Measurements from ENCODE around the gene PUM1.
"Not testable (repeated sequence)": the region's sequence is repeated elsewhere in the genome, so short reads cannot be mapped to it uniquely, and the experiment has no call there.

PUM1 gene

DNA sequence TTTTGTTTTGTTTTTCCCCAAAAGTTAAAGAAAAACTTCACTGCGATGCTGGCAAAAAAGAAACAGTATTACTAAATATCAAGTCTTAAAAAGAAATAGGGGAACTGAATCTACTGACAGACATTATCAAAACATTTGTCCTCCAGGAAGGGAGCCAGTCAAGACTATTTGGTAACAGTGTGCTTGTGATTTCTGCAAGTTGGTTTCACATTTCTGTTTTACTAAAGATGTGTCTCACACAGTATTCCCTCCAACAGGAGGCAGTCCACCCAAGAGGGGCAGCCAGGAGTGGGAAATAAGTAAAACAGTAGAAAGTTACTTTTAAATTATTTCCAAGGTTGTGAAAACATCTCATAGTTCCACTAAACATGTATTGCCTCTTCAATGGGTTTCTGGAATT, 82.6 kb downstream of the PUM1 start:
- TF ChIP-seq POLR2AphosphoS5 (IDR thresholded peaks at IDR 0.05; ENCODE audit: low read depth, low read length) (no peak), TAF1 (IDR thresholded peaks at IDR 0.05; ENCODE audit: borderline replicate concordance, low read depth, low read length) (no peak), POLR2A (IDR thresholded peaks at IDR 0.05; ENCODE audit: low read depth, low read length) (no peak)
- FAIRE-seq, result no peak
- no peak for DNase-seq (ENCODE audit: insufficient read length)

DNA sequence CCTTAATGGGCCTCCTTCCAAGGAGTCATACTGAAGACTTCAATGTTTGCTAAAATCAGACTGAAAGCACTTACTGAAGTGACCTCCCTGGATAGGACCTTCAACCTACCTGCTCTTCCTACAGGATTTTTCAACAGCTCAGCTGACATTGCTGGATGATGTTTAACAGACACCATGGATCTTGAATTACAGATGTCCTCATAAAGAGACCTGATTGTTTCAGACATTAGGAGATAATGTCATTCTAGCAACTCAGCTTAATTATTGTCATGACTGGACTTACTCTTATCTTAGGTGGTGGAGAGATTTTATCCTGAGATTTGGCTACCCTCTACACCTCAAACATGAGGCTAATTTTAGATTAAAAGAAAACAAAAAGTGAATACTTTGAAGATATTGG, 83.1 kb downstream of the PUM1 start:
- FAIRE-seq, result no peak
- no peak for TF ChIP-seq POLR2A (IDR thresholded peaks at IDR 0.05; ENCODE audit: low read depth, low read length)
- TF ChIP-seq POLR2AphosphoS5 (IDR thresholded peaks at IDR 0.05; ENCODE audit: low read depth, low read length), result no peak
- TF ChIP-seq TAF1 (IDR thresholded peaks at IDR 0.05; ENCODE audit: borderline replicate concordance, low read depth, low read length), result no peak
- DNase-seq (ENCODE audit: insufficient read length), result no peak

DNA sequence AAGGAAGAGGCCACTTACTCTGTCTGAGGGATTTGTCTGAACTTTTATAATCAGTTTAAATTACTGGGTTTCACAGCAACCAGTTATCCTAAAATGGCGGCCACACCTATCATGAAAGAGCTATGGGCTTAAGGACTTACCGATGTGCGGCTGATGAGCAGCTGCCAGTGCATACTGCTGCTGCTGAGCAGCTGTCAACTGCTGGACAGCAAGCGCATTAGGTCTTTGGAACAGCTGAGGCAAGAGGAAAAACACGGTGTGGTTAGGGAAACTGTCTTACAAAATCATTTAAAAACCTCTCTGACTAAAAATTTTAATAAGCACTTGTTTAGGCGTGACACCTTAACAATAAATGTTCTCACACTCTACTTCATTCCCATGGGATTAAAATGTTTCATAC, 84.3 kb downstream of the PUM1 start:
- DNase-seq (ENCODE audit: insufficient read length) (no peak), FAIRE-seq (no peak)
- TF ChIP-seq TAF1 (IDR thresholded peaks at IDR 0.05; ENCODE audit: borderline replicate concordance, low read depth, low read length) (no peak), POLR2A (IDR thresholded peaks at IDR 0.05; ENCODE audit: low read depth, low read length) (no peak), POLR2AphosphoS5 (IDR thresholded peaks at IDR 0.05; ENCODE audit: low read depth, low read length) (no peak)

DNA sequence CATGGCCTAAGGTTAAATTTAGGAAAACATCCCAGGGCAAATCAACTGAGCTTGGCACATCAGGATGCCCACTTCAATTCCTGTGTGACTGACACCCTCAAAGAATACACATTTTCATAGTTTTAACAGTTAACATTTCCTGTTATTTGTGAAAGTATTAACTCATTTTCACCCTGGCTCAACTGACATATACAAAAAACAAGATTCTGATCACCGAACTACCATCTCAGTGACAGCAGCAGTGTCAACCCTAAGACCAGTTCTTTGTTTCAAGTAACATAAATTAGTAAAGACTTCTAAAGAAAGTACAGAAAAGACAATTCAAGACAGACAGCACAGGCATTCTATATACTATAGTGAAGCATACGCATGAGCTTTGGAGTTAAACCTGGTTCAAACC, 88.0 kb downstream of the PUM1 start:
- FAIRE-seq, result peak; percentile 9
- no peak for TF ChIP-seq POLR2AphosphoS5 (IDR thresholded peaks at IDR 0.05; ENCODE audit: low read depth, low read length)
- no peak for TF ChIP-seq TAF1 (IDR thresholded peaks at IDR 0.05; ENCODE audit: borderline replicate concordance, low read depth, low read length)
- TF ChIP-seq POLR2A (IDR thresholded peaks at IDR 0.05; ENCODE audit: low read depth, low read length), result no peak
- DNase-seq (ENCODE audit: insufficient read length), result no peak

DNA sequence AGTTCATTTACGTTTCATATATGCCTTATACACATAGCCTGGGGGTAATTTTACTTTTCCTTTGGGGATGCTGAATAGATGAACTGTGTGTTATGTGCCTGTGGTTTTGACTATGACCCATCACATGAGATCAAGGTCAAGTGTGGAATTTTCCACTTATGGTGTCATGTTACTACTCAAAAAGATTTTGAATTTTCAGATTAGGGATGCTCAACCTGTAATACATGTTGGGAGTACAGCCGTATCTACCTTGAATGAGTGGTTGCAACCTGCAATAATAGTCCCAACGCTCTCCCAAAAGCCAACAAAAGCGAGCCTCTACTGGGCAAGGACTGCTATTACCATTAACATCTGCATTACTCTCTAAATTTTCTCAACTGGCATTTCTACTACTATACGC, 88.4 kb downstream of the PUM1 start:
- FAIRE-seq, result peak; percentile 21
- TF ChIP-seq TAF1 (IDR thresholded peaks at IDR 0.05; ENCODE audit: borderline replicate concordance, low read depth, low read length) (no peak), POLR2A (IDR thresholded peaks at IDR 0.05; ENCODE audit: low read depth, low read length) (no peak), POLR2AphosphoS5 (IDR thresholded peaks at IDR 0.05; ENCODE audit: low read depth, low read length) (no peak)
- DNase-seq (ENCODE audit: insufficient read length), result no peak

DNA sequence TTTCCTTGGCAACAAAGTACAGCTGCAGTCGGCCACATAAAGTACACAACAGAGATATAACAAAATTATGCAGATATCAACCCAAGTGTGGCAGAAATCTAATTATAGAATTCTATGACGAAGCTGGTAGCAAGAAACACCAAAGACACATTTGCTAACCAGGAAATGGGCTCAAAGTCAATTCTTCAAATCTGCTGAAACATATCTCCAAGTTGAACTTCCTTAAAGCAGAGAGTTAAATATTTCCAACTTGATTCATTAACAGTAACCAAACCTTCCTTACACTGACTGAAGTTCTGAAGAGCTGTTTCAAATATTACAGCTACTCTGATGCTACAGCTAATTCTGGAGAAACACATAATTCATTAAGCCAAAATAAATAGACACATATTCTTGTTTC, 89.4 kb downstream of the PUM1 start:
- DNase-seq (ENCODE audit: insufficient read length) (no peak), FAIRE-seq (no peak)
- TF ChIP-seq TAF1 (IDR thresholded peaks at IDR 0.05; ENCODE audit: borderline replicate concordance, low read depth, low read length) (no peak), POLR2A (IDR thresholded peaks at IDR 0.05; ENCODE audit: low read depth, low read length) (no peak), POLR2AphosphoS5 (IDR thresholded peaks at IDR 0.05; ENCODE audit: low read depth, low read length) (no peak)

DNA sequence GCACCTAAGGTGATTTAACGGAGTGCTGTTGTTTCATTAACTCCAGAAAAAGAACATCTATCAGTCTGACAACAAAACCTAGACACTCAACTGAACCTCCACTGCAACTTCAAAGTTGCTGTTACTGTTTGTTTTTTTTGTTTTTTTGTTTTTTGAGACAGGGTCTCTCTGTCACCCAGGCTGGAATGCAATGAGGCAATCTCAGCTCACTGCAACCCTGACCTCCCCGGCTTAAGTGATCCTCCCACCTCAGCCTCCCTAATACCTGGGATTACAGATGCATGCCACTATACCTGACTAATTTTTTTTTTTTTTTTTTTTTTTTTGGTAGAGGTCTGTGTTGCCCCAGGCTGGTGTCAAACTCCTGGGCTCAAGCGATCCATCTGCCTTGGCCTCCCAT, 90.3 kb downstream of the PUM1 start:
- TF ChIP-seq POLR2A (IDR thresholded peaks at IDR 0.05; ENCODE audit: low read depth, low read length), result no peak
- TF ChIP-seq POLR2AphosphoS5 (IDR thresholded peaks at IDR 0.05; ENCODE audit: low read depth, low read length), result no peak
- no peak for TF ChIP-seq TAF1 (IDR thresholded peaks at IDR 0.05; ENCODE audit: borderline replicate concordance, low read depth, low read length)
- FAIRE-seq (no peak), DNase-seq (ENCODE audit: insufficient read length) (no peak)

DNA sequence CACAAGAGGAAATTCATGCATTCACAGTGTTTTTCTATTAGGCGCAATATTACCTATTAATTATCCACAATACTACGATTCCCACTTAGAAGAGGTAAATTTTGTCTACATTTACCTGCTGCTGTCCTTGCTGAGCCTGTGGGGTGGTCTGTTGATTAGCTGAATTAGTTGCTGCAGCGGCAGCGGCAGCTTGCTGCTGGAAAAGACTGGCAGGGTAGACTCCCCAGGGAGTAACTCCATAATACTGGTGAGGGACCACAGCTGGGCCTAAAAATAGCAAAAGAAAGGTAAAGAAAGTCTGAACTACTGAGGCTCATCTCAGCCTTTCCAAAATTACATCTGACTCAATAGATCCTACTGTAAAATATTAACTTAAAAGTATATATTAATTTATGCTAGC, 91.0 kb downstream of the PUM1 start:
- TF ChIP-seq POLR2A (IDR thresholded peaks at IDR 0.05; ENCODE audit: low read depth, low read length), result no peak
- no peak for TF ChIP-seq POLR2AphosphoS5 (IDR thresholded peaks at IDR 0.05; ENCODE audit: low read depth, low read length)
- no peak for TF ChIP-seq TAF1 (IDR thresholded peaks at IDR 0.05; ENCODE audit: borderline replicate concordance, low read depth, low read length)
- no peak for DNase-seq (ENCODE audit: insufficient read length)
- no peak for FAIRE-seq

DNA sequence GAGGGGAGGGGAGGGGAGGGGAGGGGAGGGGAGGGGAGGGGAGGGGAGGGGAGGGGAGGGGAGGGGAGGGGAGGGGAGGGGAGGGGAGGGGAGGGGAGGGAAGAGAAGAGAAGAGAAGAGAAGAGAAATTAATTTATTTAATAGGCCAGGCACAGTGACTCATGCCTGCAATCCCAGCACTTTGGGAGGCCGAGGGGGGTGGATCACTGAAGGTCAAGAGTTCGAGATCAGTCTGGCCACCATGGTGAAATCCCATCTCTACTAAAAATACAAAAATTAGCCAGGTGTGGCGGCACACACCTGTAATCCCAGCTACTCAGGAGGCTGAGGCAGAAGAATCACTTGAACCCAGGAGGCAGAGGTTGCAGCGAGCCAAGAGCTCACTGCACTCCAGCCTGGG, 93.2 kb downstream of the PUM1 start:
- not testable (repeated sequence) for DNase-seq (ENCODE audit: insufficient read length); FAIRE-seq

DNA sequence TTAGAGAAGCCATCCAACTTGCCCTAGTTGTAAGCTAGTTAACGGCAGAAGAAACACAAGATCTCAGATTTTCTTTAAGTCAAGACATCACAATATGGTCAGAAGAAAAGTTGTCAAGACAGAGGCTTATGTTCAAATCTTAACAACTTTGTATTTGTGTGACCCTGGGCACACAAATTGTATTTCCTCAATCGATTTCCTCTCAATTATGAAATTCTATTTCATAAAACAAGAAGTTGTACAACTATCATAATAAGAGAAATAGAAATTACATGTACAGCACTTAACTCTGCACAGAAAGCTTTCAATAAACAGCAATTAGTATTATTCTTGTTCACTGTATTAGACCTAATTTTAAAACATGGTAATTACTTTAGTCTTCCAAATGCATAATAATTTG, 94.0 kb downstream of the PUM1 start:
- no peak for DNase-seq (ENCODE audit: insufficient read length)
- TF ChIP-seq TAF1 (IDR thresholded peaks at IDR 0.05; ENCODE audit: borderline replicate concordance, low read depth, low read length) (no peak), POLR2AphosphoS5 (IDR thresholded peaks at IDR 0.05; ENCODE audit: low read depth, low read length) (no peak), POLR2A (IDR thresholded peaks at IDR 0.05; ENCODE audit: low read depth, low read length) (no peak)
- FAIRE-seq, result no peak

DNA sequence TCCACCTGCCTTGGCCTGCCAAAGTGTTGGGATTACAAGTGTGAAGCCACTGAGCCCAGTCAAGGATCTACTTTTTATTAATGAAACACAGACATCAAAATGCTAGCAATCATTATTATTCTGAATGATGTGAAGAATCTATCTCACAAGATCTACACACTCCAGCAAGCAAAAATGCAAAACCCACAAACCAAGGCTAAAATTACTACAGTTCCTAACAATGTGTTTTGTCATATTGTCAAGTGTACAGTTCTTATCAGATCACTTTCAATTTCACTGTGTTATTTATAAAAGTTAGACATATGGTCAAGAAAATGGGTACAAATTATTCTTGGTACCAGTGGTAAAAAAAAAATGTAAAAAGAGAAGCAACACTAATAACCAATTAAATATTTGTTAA, 95.6 kb downstream of the PUM1 start:
- no peak for DNase-seq (ENCODE audit: insufficient read length)
- no peak for FAIRE-seq
- no peak for TF ChIP-seq TAF1 (IDR thresholded peaks at IDR 0.05; ENCODE audit: borderline replicate concordance, low read depth, low read length)
- no peak for TF ChIP-seq POLR2AphosphoS5 (IDR thresholded peaks at IDR 0.05; ENCODE audit: low read depth, low read length)
- TF ChIP-seq POLR2A (IDR thresholded peaks at IDR 0.05; ENCODE audit: low read depth, low read length), result no peak

DNA sequence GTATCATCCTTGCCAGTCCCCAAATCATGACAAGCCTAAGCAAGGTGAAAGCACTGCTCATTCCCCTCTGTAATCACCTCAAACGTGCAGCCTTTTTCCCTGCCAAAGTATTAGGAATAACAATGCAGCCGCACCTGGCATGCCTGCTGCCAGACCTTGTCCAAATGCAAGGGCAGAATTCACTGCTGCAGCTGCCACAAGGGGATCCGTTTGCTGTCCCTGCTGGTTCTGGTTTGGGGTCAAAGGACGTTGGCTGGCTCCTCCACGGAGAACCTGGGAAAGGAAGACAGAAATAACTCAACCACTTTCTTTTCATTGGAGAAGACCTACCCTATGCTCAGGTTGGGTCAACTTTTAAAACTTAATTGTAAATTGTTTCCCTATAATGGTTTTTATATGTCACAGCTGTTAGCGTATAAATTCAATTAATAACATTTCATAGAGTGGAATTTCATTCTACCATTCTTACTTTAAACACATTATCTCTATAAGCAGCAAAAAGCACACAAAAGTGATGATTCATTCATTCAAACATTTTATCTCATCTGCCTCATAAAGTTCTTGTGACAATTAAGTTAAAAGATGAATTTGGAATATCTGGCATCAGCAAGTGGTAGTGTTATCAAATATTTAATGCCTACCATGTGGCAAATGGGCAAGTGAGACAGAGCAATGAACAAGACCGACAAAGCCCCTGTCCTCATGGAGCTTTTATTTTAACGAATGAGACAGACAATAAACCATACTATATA, 97.1 kb downstream of the PUM1 start:
- no peak for FAIRE-seq
- no peak for TF ChIP-seq POLR2AphosphoS5 (IDR thresholded peaks at IDR 0.05; ENCODE audit: low read depth, low read length)
- TF ChIP-seq TAF1 (IDR thresholded peaks at IDR 0.05; ENCODE audit: borderline replicate concordance, low read depth, low read length), result no peak
- TF ChIP-seq POLR2A (IDR thresholded peaks at IDR 0.05; ENCODE audit: low read depth, low read length), result no peak
- DNase-seq (ENCODE audit: insufficient read length), result no peak

Data from GM12892 (cell line).